ENCODE results near the gene ITGA11. TPM values are rescaled to one million over a fixed set of nuclear protein-coding genes. Genes with fewer than 3 reads are reported as not detected.

The ITGA11 gene
- total RNA-seq, 1 donor from 2014 or later: 31.4 TPM

DNA sequence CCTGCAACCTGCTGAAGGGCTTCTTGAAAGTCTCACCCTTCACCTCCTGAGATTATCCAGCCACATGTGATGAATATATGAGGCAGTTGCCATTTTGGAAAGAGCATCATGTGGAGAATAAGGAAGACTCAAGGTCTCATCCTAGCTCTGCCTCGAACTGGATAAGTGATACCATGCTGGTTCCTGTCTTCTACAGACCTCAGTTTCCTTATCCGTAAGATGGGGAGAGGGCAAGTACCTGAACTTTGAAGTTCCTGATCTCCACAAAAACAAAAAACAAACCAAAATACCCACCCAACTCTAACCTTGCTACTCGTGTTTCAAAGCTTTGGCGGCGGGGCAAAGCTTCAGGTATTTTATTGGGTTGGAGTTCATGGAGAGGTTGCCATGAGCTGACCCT is 31.5 kb upstream of the ITGA11 start:
- intact Hi-C loops (cut with micrococcal nuclease): no loop called here
- Histone ChIP-seq H3K27ac (replicated peaks) (no peak overlapping the region), H3K9me3 (replicated peaks) (peaks cover 6% of the 10 kb centered on the region), H3K36me3 (no peaks in the 10 kb centered on the region), H3K4me3 (no peak overlapping the region), H3K27me3 (ENCODE audit: low read depth) (peaks cover 25% of the 10 kb centered on the region), H3K4me1 (no peaks in the 10 kb centered on the region)
- no peak for DNase-seq
- TF ChIP-seq, protein P1, sequence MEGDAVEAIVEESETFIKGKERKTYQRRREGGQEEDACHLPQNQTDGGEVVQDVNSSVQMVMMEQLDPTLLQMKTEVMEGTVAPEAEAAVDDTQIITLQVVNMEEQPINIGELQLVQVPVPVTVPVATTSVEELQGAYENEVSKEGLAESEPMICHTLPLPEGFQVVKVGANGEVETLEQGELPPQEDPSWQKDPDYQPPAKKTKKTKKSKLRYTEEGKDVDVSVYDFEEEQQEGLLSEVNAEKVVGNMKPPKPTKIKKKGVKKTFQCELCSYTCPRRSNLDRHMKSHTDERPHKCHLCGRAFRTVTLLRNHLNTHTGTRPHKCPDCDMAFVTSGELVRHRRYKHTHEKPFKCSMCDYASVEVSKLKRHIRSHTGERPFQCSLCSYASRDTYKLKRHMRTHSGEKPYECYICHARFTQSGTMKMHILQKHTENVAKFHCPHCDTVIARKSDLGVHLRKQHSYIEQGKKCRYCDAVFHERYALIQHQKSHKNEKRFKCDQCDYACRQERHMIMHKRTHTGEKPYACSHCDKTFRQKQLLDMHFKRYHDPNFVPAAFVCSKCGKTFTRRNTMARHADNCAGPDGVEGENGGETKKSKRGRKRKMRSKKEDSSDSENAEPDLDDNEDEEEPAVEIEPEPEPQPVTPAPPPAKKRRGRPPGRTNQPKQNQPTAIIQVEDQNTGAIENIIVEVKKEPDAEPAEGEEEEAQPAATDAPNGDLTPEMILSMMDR (IDR thresholded peaks at IDR 0.05; ENCODE audit: borderline replicate concordance): no peak

DNA sequence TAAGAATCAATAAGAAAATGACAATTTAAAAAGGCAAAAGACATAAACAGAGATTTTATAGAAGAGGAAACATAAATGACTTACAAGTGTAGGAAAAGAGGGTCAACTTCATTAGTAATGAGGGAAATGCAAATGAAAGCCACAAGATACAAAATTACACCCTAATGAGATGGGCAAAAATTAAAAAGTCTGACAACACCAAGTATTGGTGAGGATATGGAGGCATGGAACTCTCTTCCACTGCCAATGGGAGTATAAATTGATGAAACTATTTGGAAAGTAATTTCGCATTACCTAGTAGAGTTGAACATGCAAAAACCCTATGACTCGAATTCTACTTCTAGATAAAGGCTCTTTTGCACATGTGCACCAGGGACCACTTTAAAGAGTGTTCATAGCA is 28.2 kb upstream of the ITGA11 start:
- Histone ChIP-seq H3K27me3 (ENCODE audit: low read depth) (peaks cover 25% of the 10 kb centered on the region), H3K9me3 (replicated peaks) (peaks cover 6% of the 10 kb centered on the region), H3K4me3 (no peak overlapping the region), H3K4me1 (peaks cover 2% of the 10 kb centered on the region), H3K36me3 (no peaks in the 10 kb centered on the region), H3K27ac (replicated peaks) (no peak overlapping the region)
- intact Hi-C loops (cut with micrococcal nuclease): no loop called here
- TF ChIP-seq, protein P1 (IDR thresholded peaks at IDR 0.05; ENCODE audit: borderline replicate concordance): no peak
- no peak for DNase-seq

DNA sequence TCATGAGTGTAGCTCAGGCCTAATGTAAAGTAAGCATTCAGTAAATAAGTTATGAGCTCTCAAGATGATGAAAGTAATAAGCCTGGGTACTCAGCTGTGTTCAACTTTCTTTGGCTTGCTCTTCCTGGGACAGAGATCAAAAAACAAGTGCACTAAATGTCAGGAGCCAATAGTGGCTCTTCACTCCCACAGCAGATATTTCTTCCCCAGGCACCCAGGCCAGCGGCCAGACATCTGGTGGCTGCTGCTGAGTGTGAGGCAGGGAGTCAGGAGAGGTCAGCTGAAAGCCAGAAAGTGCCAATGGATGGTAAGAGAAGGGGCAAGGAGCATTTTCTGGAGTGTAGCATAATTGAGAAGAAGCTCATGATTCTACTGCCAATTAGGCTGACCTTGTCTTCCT is 18.2 kb upstream of the ITGA11 start:
- no peaks in the 10 kb centered on the region for H3K36me3 ChIP-seq
- H3K4me3 ChIP-seq: no peak overlapping the region
- TF ChIP-seq, protein P1 (IDR thresholded peaks at IDR 0.05; ENCODE audit: borderline replicate concordance): no peak
- H3K4me1 ChIP-seq: peaks cover 20% of the 10 kb centered on the region
- H3K27ac ChIP-seq (replicated peaks): peak overlapping the region; percentile 36
- peak; percentile 46 for DNase-seq
- intact Hi-C loops (cut with micrococcal nuclease): no loop called here
- H3K9me3 ChIP-seq (replicated peaks): peaks cover 5% of the 10 kb centered on the region
- H3K27me3 ChIP-seq (ENCODE audit: low read depth): peaks cover 22% of the 10 kb centered on the region

DNA sequence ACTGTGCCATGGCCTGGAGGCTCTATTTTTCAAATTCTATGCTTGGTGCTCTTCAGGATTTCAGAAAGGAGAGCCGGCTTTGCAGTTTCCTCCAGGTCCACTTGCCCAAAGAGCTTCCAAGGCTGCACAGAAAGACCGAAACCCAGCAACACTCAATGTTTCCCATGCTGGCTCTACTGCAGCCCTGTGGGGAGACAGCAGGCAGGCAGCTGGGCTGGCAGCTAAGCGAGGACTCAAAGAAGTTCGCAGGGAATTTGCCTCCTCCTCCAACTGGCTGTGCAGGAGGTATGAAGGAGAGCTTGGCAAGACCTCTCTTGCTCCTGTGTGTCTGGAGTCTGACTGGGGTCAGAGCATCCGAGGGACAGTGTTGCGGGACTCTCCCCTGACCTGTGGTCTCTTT is 17.4 kb upstream of the ITGA11 start:
- Histone ChIP-seq H3K9me3 (replicated peaks) (peaks cover 5% of the 10 kb centered on the region), H3K4me1 (peaks cover 16% of the 10 kb centered on the region), H3K4me3 (no peak overlapping the region), H3K27me3 (ENCODE audit: low read depth) (peaks cover 23% of the 10 kb centered on the region), H3K36me3 (no peaks in the 10 kb centered on the region), H3K27ac (replicated peaks) (no peak overlapping the region)
- TF ChIP-seq, protein P1 (IDR thresholded peaks at IDR 0.05; ENCODE audit: borderline replicate concordance): no peak
- no peak for DNase-seq
- intact Hi-C loops (cut with micrococcal nuclease): no loop called here

DNA sequence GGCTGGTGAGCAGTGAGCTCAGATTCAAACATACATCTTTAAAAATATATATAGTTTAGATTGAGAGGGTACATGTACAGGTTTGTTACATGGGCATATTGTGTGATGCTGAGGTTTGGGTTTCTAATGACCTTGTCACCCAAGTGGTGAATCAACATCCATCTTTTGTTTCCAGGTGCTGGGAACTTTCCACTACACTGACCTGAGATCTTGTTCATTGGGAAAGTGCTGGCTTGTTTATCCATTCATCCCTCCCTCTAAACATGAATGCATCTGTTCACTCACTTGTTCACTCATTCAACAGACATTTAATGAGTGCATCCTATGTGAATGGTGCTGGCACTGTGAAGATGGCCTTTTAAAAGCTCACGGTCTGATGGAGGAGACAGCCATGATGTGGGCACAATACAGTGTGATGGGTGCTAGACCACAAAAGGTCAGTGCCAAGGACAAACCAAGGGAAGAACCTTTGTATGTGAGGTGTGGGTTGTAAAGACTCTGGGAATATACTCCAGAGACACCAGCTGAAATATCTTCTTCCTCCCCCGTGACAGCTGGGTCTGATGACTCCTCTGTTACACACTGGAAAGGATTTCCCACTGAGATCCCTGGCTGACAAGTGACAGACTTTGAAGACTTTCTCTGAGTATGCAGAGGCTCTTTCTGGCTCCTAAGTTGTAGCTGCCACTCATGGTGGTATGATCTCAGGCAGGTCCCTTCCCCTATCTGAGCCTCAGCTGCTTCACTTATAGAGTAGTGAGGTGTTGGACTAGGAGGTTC is 16.2 kb upstream of the ITGA11 start:
- no peak overlapping the region for H3K4me3 ChIP-seq
- H3K36me3 ChIP-seq: no peaks in the 10 kb centered on the region
- TF ChIP-seq, protein P1 (IDR thresholded peaks at IDR 0.05; ENCODE audit: borderline replicate concordance): no peak
- H3K9me3 ChIP-seq (replicated peaks): peaks cover 5% of the 10 kb centered on the region
- H3K4me1 ChIP-seq: peaks cover 16% of the 10 kb centered on the region
- H3K27ac ChIP-seq (replicated peaks): no peak overlapping the region
- intact Hi-C loops (cut with micrococcal nuclease): no loop called here
- peaks cover 23% of the 10 kb centered on the region for H3K27me3 ChIP-seq (ENCODE audit: low read depth)
- no peak for DNase-seq

Data from left ventricle myocardium inferior (tissue), 1 donor.